GM18868 (cell line): Measurements from ENCODE around the gene TACR2.

Experiments
- ATAC-seq: cut with Tn5 transposase; IDR thresholded peaks from one replicate; pipeline ENCODE4 v1.9.1; 2021; ENCODE audit warnings: mild to moderate bottlenecking, moderate library complexity; ENCODE audit not compliant: unreplicated experiment

Gene TACR2

GRCh38 chr10:69376662-69377061 is 40.1 kb downstream of the TACR2 start:
- no peak for ATAC-seq

GRCh38 chr10:69375307-69376151 is 41.2 kb downstream of the TACR2 start:
- no peak for ATAC-seq

- no peak for ATAC-seq
These were observed 41.8 kb downstream of the TACR2 start for GRCh38 chr10:69374931-69375306.

GRCh38 chr10:69374242-69374641 is 42.5 kb downstream of the TACR2 start:
- no peak for ATAC-seq

- ATAC-seq = no peak
These were observed 44.4 kb downstream of the TACR2 start for GRCh38 chr10:69372126-69372980.

- no peak for ATAC-seq
These were observed 49.2 kb downstream of the TACR2 start for GRCh38 chr10:69367469-69367868.

GRCh38 chr10:69366738-69367137 is 50.0 kb downstream of the TACR2 start:
- ATAC-seq = no peak

- ATAC-seq = no peak
These were observed 52.3 kb downstream of the TACR2 start for GRCh38 chr10:69364232-69364940.

- ATAC-seq = no peak
These were observed 53.1 kb downstream of the TACR2 start for GRCh38 chr10:69363666-69364065.

GRCh38 chr10:69362471-69362954 is 54.2 kb downstream of the TACR2 start:
- no peak for ATAC-seq

GRCh38 chr10:69361303-69361614 is 55.5 kb downstream of the TACR2 start:
- ATAC-seq = no peak

GRCh38 chr10:69360485-69361302 is 56.0 kb downstream of the TACR2 start:
- no peak for ATAC-seq

- no peak for ATAC-seq
These were observed 57.1 kb downstream of the TACR2 start for GRCh38 chr10:69359594-69359993.

GRCh38 chr10:69359148-69359547 is 57.6 kb downstream of the TACR2 start:
- ATAC-seq = no peak

GRCh38 chr10:69358148-69358795 is 58.4 kb downstream of the TACR2 start:
- ATAC-seq = no peak

GRCh38 chr10:69356187-69356586 is 60.5 kb downstream of the TACR2 start:
- no peak for ATAC-seq

- ATAC-seq = no peak
These were observed 62.6 kb downstream of the TACR2 start for GRCh38 chr10:69353977-69354635.
